K562 (cell line): Measurements from ENCODE around the gene NUBP2. TPM values are rescaled to one million over a fixed set of nuclear protein-coding genes. Genes with fewer than 3 reads are reported as not detected.

Experiments used
- BRF1 ChIP-seq: IDR thresholded peaks from 3 replicates; pipeline ENCODE4 v1.6.1; 2011; ENCODE audit warnings: borderline replicate concordance, mild to moderate bottlenecking; ENCODE audit not compliant: insufficient read length; ENCODE audit errors: extremely low read depth
- DIDO1 ChIP-seq: fragments of 450-650 bp; IDR thresholded peaks from 2 replicates; pipeline ENCODE4 v1.6.1; 2016; ENCODE audit warnings: low read depth, missing biosample characterization, missing genetic modification characterization
- GABPB2 ChIP-seq: fragments of 250-450 bp; sonication (Bioruptor Pico); conservative IDR thresholded peaks from 2 replicates; pipeline ENCODE4 v1.5.1; 2021; ENCODE audit warnings: mild to moderate bottlenecking
- GTF3C2 ChIP-seq: IDR thresholded peaks from 3 replicates; pipeline ENCODE4 v1.6.1; 2011; ENCODE audit warnings: borderline replicate concordance, mild to moderate bottlenecking, moderate library complexity; ENCODE audit not compliant: insufficient read length; ENCODE audit errors: extremely low read depth
- MEF2D ChIP-seq: conservative IDR thresholded peaks from 2 replicates; pipeline ENCODE4 v1.6.1; 2016; ENCODE audit warnings: low read depth, missing genetic modification characterization, missing compliant biosample characterization
- MNT ChIP-seq, 2 experiments: fragments of 450-650 bp; conservative IDR thresholded peaks; 2 replicates each; pipeline ENCODE4 v1.6.1; 2017; ENCODE audit warnings: mild to moderate bottlenecking in 2 of 2, moderate library complexity in 2 of 2
- NR2C1 ChIP-seq, 2 experiments: fragments of 450-650 bp; IDR thresholded peaks; 2 replicates each; pipeline ENCODE4 v1.6.1; 2017; ENCODE audit warnings: mild to moderate bottlenecking in 2 of 2, antibody characterized with exemption in 1 of 2, inconsistent platforms in 1 of 2, missing compliant biosample characterization in 1 of 2, missing genetic modification characterization in 1 of 2
- PKNOX1 ChIP-seq: fragments of 450-650 bp; IDR thresholded peaks from 2 replicates; pipeline ENCODE4 v1.6.1; 2016
- POLR2A ChIP-seq: fragments of 450-650 bp; conservative IDR thresholded peaks from 2 replicates; pipeline ENCODE4 v1.6.1; 2016
- SMAD3 ChIP-seq: fragments of 450-650 bp; formaldehyde crosslinking; conservative IDR thresholded peaks from 2 replicates; pipeline ENCODE4 v1.4.0; 2020; ENCODE audit warnings: mild to moderate bottlenecking
- SOX6 ChIP-seq: fragments of 450-650 bp; IDR thresholded peaks from 2 replicates; pipeline ENCODE4 v1.6.1; 2014; ENCODE audit warnings: mild to moderate bottlenecking
- XRCC3 ChIP-seq: fragments of 450-650 bp; IDR thresholded peaks from 2 replicates; pipeline ENCODE4 v1.6.1; 2017; ENCODE audit warnings: mild to moderate bottlenecking, moderate library complexity
- YY1 ChIP-seq, 3 experiments: IDR thresholded peaks; 2 replicates each; pipeline ENCODE4 v1.6.1; 2011; ENCODE audit warnings: low read length in 2 of 3, mild to moderate bottlenecking in 2 of 3, moderate library complexity in 2 of 3, borderline replicate concordance in 1 of 3, control low read depth in 1 of 3, low read depth in 1 of 3; ENCODE audit not compliant: insufficient read depth in 3 of 3, insufficient replicate concordance in 2 of 3, control insufficient read depth in 1 of 3, insufficient read length in 1 of 3; ENCODE audit errors: extremely low read depth in 1 of 3
- ZBTB1 ChIP-seq: sonication (generic); formaldehyde crosslinking; IDR thresholded peaks from 2 replicates; pipeline ENCODE4 v1.8.1; 2023; ENCODE audit warnings: missing genetic modification reagents, low read depth, mild to moderate bottlenecking, borderline replicate concordance
- ZBTB12 ChIP-seq: fragments of 250-450 bp; sonication (Bioruptor Pico); IDR thresholded peaks from 2 replicates; pipeline ENCODE4 v1.4.0; 2020
- ZBTB7A ChIP-seq: IDR thresholded peaks from 2 replicates; pipeline ENCODE4 v1.6.1; 2011; ENCODE audit warnings: low read depth, mild to moderate bottlenecking, low read length, moderate library complexity, borderline replicate concordance; ENCODE audit not compliant: control insufficient read depth
- ZNF263 ChIP-seq: sonication (generic); formaldehyde crosslinking; IDR thresholded peaks from 2 replicates; pipeline ENCODE4 v1.8.0; 2022; ENCODE audit warnings: mild to moderate bottlenecking, missing genetic modification reagents, borderline replicate concordance
- ZNF717 ChIP-seq: fragments of 250-450 bp; sonication (Bioruptor Pico); IDR thresholded peaks from 2 replicates; pipeline ENCODE4 v1.5.0; 2021
- polyA plus RNA-seq, 8 experiments: library from polyadenylated mRNA; depleted of rRNA in 4 of 8; stranded (reverse) in 5 of 8; unstranded in 3 of 8; fragments of >200 nt; fragmentation: Nextera tagmentation in 2 of 8; fragmentation: Illumina TruSeq in 1 of 8; extraction: Ambion mirVana in 2 of 8; extraction: Trizol in 1 of 8; gene quantifications; 2 replicates each; pipeline versions ENCODE4 v1.2.1 to v1.2.3, GENCODE V29; 2011 to 2014; ENCODE audit warnings: inconsistent platforms in 1 of 8, missing spikeins in 1 of 8
- total RNA-seq, 7 experiments: library from RNA; depleted of rRNA in 6 of 7; stranded (reverse); fragments of >200 nt in 6 of 7; fragmentation: Illumina TruSeq in 2 of 7; extraction: Trizol in 2 of 7; gene quantifications; 2 replicates each; pipeline versions ENCODE4 v1.2.1 to v1.2.3, GENCODE V29; 2011 to 2021; ENCODE audit warnings: low replicate concordance in 1 of 7

NUBP2 gene
- total and polyA plus RNA-seq, 9 of the 15 experiments (the other 6 are each of a cell fraction or from before 2014, with no cell fraction given) = 1.8 to 115 (median 24.0) TPM

GRCh38 chr16:1772908-1773702 lies 9.7 kb upstream of the NUBP2 start, which contains the start of gene MRPS34 (continued):
- TF ChIP-seq SOX6 = no peak; the same call in 1 of the 2 replicates
- TF ChIP-seq SMAD3 = no peak
- TF ChIP-seq POLR2A = peak; percentile 90
- no peak for TF ChIP-seq GTF3C2
- TF ChIP-seq MEF2D = no peak
- TF ChIP-seq GABPB2 (CRISPR knock-in tag) = no peak
- 0 out of 2 replicates have a peak, but pooled peaks have one; percentile 24 for TF ChIP-seq ZNF263
- TF ChIP-seq NR2C1 (IDR thresholded peaks at IDR 0.05) = no peak
- TF ChIP-seq NR2C1 (tag; IDR thresholded peaks at IDR 0.05) = peak; percentile 56; the same call in 1 of the 2 replicates
- TF ChIP-seq YY1 (IDR thresholded peaks at IDR 0.05; ENCODE audit: borderline replicate concordance in 1 of 3, control insufficient read depth in 1 of 3, extremely low read depth in 1 of 3, insufficient read depth in 3 of 3, insufficient read length in 1 of 3, insufficient replicate concordance in 2 of 3, low read depth in 1 of 3, low read length in 2 of 3) = peak; percentile 68 to 95 (median 90)
- peak; percentile 70 to 86 for TF ChIP-seq MNT (conservative IDR thresholded peaks at IDR 0.05)
- peak; percentile 71 for TF ChIP-seq ZBTB7A
- TF ChIP-seq XRCC3 = no peak
- TF ChIP-seq ZBTB1 (CRISPR knock-in tag) = peak; percentile 96
- peak; percentile 84 for TF ChIP-seq DIDO1 (tag)
- TF ChIP-seq PKNOX1 = peak; percentile 72
- no peak for TF ChIP-seq ZBTB12
- TF ChIP-seq ZNF717 (CRISPR knock-in tag) = no peak
- no peak for TF ChIP-seq BRF1
